K562 (cell line): Measurements from ENCODE around the gene DAB2.

Experiments used
- PATZ1 ChIP-seq: fragments of 250-450 bp; sonication (Bioruptor Pico); IDR thresholded peaks from 2 replicates; pipeline ENCODE4 v1.5.0; 2020; ENCODE audit warnings: mild to moderate bottlenecking, borderline replicate concordance
- POLR2A ChIP-seq: fragments of 450-650 bp; conservative IDR thresholded peaks from 2 replicates; pipeline ENCODE4 v1.6.1; 2016
- RAD21 ChIP-seq, 2 experiments: fragments of 250-450 bp in 1 of 2; fragments of 450-650 bp in 1 of 2; sonication (Bioruptor Pico) in 1 of 2; formaldehyde crosslinking in 1 of 2; IDR thresholded peaks in 1 of 2; conservative IDR thresholded peaks in 1 of 2; 2 replicates each; pipeline versions ENCODE4 v1.4.0 to v1.8.0; 2020 to 2022; ENCODE audit warnings: mild to moderate bottlenecking in 2 of 2, moderate library complexity in 1 of 2

- TF ChIP-seq POLR2A, result no peak
- TF ChIP-seq PATZ1 (CRISPR knock-in tag), result no peak
- TF ChIP-seq RAD21 (CRISPR knock-in tag; conservative IDR thresholded peaks at IDR 0.05 in 1 of 2, IDR thresholded peaks at IDR 0.05 in 1 of 2), result no peak
These were observed 40.5 kb downstream of the DAB2 start for GRCh38 chr5:39384271-39384670.
